ENCODE results near the gene GPR146.

- TF ChIP-seq U2AF2 (optimal IDR thresholded peaks at IDR 0.05; ENCODE audit: low read depth, low read length) (no peak), ZKSCAN8 (CRISPR knock-in tag; IDR thresholded peaks at IDR 0.05) (no peak), PHF8 (IDR thresholded peaks at IDR 0.05; ENCODE audit: borderline replicate concordance, low read length) (no peak), ZNF311 (CRISPR knock-in tag; IDR thresholded peaks at IDR 0.05) (no peak), SMC3 (conservative IDR thresholded peaks at IDR 0.05; ENCODE audit: insufficient read depth, low read depth, low read length) (no peak), JUNB (CRISPR knock-in tag; conservative IDR thresholded peaks at IDR 0.05) (no peak), GATAD2B (IDR thresholded peaks at IDR 0.05; ENCODE audit: borderline replicate concordance) (no peak), E2F6 (IDR thresholded peaks at IDR 0.05; ENCODE audit: borderline replicate concordance in 1 of 2, extremely low read depth in 1 of 2, insufficient read depth in 1 of 2, insufficient read length in 1 of 2, low read depth in 1 of 2, low read length in 1 of 2, poor library complexity in 1 of 2, severe bottlenecking in 1 of 2) (no peak), OTX1 (CRISPR knock-in tag; IDR thresholded peaks at IDR 0.05) (no peak), NFYB (IDR thresholded peaks at IDR 0.05; ENCODE audit: extremely low read depth, insufficient read length) (no peak), ZC3H8 (IDR thresholded peaks at IDR 0.05) (no peak)
- TF ChIP-seq, protein P1, sequence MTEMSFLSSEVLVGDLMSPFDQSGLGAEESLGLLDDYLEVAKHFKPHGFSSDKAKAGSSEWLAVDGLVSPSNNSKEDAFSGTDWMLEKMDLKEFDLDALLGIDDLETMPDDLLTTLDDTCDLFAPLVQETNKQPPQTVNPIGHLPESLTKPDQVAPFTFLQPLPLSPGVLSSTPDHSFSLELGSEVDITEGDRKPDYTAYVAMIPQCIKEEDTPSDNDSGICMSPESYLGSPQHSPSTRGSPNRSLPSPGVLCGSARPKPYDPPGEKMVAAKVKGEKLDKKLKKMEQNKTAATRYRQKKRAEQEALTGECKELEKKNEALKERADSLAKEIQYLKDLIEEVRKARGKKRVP (CRISPR knock-in tag; IDR thresholded peaks at IDR 0.05): no peak
- TF ChIP-seq, protein P2, sequence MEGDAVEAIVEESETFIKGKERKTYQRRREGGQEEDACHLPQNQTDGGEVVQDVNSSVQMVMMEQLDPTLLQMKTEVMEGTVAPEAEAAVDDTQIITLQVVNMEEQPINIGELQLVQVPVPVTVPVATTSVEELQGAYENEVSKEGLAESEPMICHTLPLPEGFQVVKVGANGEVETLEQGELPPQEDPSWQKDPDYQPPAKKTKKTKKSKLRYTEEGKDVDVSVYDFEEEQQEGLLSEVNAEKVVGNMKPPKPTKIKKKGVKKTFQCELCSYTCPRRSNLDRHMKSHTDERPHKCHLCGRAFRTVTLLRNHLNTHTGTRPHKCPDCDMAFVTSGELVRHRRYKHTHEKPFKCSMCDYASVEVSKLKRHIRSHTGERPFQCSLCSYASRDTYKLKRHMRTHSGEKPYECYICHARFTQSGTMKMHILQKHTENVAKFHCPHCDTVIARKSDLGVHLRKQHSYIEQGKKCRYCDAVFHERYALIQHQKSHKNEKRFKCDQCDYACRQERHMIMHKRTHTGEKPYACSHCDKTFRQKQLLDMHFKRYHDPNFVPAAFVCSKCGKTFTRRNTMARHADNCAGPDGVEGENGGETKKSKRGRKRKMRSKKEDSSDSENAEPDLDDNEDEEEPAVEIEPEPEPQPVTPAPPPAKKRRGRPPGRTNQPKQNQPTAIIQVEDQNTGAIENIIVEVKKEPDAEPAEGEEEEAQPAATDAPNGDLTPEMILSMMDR (IDR thresholded peaks at IDR 0.05 in 2 of 3, conservative IDR thresholded peaks at IDR 0.05 in 1 of 3; ENCODE audit: insufficient read depth in 2 of 3, low read depth in 1 of 3, low read length in 3 of 3): no peak
These were observed 14.0 kb downstream of the GPR146 start for GRCh38 chr7:1058311-1058710.
